Central memory CD8-positive, alpha-beta T cell (primary cell): ENCODE measurements around the gene LRIG2.

Experiments
- ATAC-seq: fragments of 150-1000 bp; cut with Tn5 transposase; replicated peaks from 2 replicates; pipeline ENCODE4 v1.10.0; 2022; ENCODE audit warnings: mild to moderate bottlenecking, moderate FRiP score, moderate number of reproducible peaks; ENCODE audit not compliant: poor library complexity, severe bottlenecking; ENCODE audit errors: extremely low read depth
- DNase-seq, 2 donors: peaks; one replicate each; pipeline ENCODE4 v3.0.0; 2021; ENCODE audit warnings: low spot score in 2 of 2
- H3K27ac Mint-ChIP-seq: one replicate; pipeline ENCODE4 v1.8.0; 2022; ENCODE audit warnings: low read depth, mild to moderate bottlenecking, moderate library complexity, mixed read lengths
- H3K27me3 Mint-ChIP-seq: one replicate; pipeline ENCODE4 v1.8.0; 2022; ENCODE audit warnings: mixed read lengths
- H3K36me3 Mint-ChIP-seq: one replicate; pipeline ENCODE4 v1.8.0; 2022; ENCODE audit warnings: mild to moderate bottlenecking, moderate library complexity, mixed read lengths; ENCODE audit not compliant: insufficient read depth
- H3K4me1 Mint-ChIP-seq: one replicate; pipeline ENCODE4 v1.8.0; 2022; ENCODE audit warnings: mixed read lengths
- H3K4me3 Mint-ChIP-seq: one replicate; pipeline ENCODE4 v1.8.0; 2022; ENCODE audit warnings: mild to moderate bottlenecking, moderate library complexity, mixed read lengths
- H3K9me3 Mint-ChIP-seq: one replicate; pipeline ENCODE4 v1.8.0; 2022; ENCODE audit warnings: mixed read lengths

LRIG2 gene

DNA sequence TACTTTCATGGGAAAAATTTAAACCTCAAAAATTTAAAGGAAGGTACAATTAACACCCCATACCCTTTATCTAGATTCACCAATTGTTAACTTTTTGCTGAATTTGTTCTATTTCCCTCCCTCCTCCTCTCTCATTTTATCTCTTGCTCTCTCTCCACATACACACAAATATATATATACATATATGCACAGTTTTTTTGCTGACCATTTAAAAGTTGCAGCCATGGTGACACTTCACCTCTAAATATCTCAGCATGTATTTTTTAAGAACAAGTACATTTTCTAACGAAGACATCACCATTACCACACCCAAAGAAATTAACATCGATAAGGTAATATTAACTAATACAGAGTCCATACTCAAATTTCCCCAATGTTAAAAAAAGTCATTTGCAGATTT, 33.9 kb downstream of the LRIG2 start:
- peaks cover 82% of the 10 kb centered on the region for H3K36me3 Mint-ChIP-seq
- no peak overlapping the region for H3K27ac Mint-ChIP-seq
- H3K4me1 Mint-ChIP-seq, result no peaks in the 10 kb centered on the region
- DNase-seq, result no peak
- no peaks in the 10 kb centered on the region for H3K9me3 Mint-ChIP-seq
- H3K27me3 Mint-ChIP-seq, result no peaks in the 10 kb centered on the region
- H3K4me3 Mint-ChIP-seq, result no peak overlapping the region
- ATAC-seq, result no peak

DNA sequence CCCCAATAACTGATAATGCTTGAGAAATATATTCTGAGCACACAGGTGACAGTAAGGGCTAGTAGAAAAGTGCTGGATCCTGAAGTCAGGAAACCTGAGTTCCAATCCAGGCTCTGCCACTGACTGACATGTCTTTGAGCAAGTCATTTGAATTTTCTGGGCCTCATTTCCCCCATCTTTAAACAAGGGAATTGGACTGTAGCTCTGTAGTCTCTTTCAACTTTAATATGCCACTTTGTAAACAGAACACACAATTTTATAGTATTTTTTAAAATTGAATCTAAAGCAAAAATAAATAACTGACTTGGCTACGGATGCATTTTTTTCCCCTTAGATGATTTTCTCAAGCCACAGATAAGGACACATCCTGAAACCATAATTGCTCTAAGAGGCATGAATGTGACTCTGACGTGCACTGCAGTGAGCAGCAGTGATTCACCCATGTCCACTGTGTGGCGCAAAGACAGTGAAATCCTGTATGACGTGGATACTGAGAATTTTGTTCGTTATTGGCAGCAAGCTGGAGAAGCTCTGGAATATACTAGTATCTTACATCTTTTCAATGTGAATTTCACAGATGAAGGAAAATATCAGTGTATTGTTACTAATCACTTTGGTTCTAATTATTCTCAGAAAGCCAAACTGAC, 37.0 kb downstream of the LRIG2 start:
- H3K9me3 Mint-ChIP-seq, result no peaks in the 10 kb centered on the region
- H3K4me1 Mint-ChIP-seq, result no peaks in the 10 kb centered on the region
- no peak for ATAC-seq
- no peak overlapping the region for H3K4me3 Mint-ChIP-seq
- no peak for DNase-seq
- H3K27me3 Mint-ChIP-seq, result no peaks in the 10 kb centered on the region
- H3K27ac Mint-ChIP-seq, result no peak overlapping the region
- peaks cover 81% of the 10 kb centered on the region for H3K36me3 Mint-ChIP-seq

DNA sequence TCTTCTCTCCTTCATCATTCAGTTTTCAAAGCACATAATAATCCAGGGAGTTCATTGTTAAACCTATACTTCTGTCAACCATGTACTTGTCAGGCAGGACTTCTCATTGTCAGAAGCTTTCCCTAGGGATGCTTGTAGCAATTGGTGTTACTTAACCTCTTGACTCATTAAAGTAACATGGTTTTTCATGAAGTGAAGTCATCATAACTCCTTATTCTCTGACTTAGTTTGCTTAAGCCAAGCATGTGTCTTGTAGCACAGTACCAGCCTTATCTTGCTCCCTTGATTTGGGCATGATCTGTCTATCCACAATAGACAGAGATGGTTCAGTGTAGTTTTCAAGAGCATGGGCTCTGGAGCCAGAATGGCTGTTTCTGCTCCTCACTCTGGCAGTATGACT, 45.3 kb downstream of the LRIG2 start:
- Mint-ChIP-seq H3K4me3 (no peak overlapping the region), H3K27me3 (no peaks in the 10 kb centered on the region), H3K36me3 (peaks cover 84% of the 10 kb centered on the region), H3K4me1 (no peaks in the 10 kb centered on the region), H3K27ac (peak overlapping the region; percentile 4), H3K9me3 (no peaks in the 10 kb centered on the region)
- ATAC-seq (no peak), DNase-seq (no peak)

DNA sequence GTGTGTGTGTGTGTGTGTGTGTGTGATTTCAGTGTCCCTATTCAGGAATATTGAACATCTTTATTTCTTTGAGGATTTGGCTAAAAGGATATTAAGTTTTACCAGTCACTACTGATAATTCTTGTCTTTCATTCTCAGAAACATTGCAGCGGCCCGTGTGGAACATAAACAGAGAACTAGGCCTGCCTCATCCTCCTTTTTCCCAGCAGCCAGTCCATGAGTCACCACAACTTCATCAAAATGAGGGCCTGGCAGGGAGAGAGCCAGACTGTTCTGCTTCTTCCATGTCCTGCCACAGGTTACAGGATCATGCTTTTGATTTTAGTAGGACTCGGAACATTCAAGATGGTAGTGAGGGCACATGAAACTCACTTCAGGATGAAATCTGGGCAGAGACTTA, 50.7 kb downstream of the LRIG2 start:
- H3K4me1 Mint-ChIP-seq, result no peaks in the 10 kb centered on the region
- DNase-seq, result no peak
- no peaks in the 10 kb centered on the region for H3K9me3 Mint-ChIP-seq
- H3K27ac Mint-ChIP-seq, result no peak overlapping the region
- no peak for ATAC-seq
- no peaks in the 10 kb centered on the region for H3K27me3 Mint-ChIP-seq
- H3K4me3 Mint-ChIP-seq, result no peak overlapping the region
- H3K36me3 Mint-ChIP-seq, result peaks cover 73% of the 10 kb centered on the region

DNA sequence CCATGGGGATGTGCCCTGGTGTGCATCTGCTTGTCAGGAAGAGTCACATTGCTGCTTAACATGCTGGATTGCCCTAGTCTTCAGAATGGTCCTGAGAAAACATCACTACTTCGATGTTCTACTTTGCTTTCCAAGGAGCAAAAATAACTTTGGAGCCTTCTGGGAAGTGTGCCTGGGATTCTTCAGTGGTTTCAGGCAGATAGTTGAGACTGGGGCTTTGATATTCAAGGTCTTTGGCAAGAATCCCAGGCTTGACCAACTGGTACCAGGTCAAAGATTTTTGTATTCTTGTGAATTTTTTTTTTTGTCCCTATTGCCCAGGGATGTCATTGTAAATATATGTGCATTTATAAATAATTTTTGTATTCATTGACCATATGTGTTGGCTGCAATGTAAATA, 51.4 kb downstream of the LRIG2 start:
- DNase-seq (no peak), ATAC-seq (no peak)
- Mint-ChIP-seq H3K36me3 (peaks cover 68% of the 10 kb centered on the region), H3K27me3 (no peaks in the 10 kb centered on the region), H3K9me3 (no peaks in the 10 kb centered on the region), H3K27ac (no peak overlapping the region), H3K4me1 (no peaks in the 10 kb centered on the region), H3K4me3 (no peak overlapping the region)

DNA sequence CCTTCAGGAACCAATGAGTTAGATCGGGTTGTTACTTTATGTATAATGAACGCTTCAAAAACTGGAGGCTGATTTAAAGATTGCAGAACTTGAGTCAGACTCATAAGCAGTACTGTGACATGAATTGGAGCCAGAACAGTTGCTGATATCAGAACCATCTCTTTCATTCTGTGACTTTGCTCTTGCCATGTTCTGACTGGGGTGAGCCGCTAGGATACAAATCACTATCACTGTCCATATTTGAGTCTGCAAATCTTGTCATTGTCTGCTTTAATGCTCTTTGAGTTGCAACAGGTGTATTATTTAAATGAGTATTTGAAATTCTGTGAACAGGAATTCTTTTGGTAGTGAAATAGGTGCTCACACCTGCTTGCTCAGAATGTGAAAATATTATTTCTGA, 52.5 kb downstream of the LRIG2 start:
- Mint-ChIP-seq H3K36me3 (peaks cover 62% of the 10 kb centered on the region), H3K27ac (no peak overlapping the region), H3K4me3 (no peak overlapping the region), H3K27me3 (no peaks in the 10 kb centered on the region), H3K9me3 (no peaks in the 10 kb centered on the region), H3K4me1 (no peaks in the 10 kb centered on the region)
- no peak for ATAC-seq
- no peak for DNase-seq

DNA sequence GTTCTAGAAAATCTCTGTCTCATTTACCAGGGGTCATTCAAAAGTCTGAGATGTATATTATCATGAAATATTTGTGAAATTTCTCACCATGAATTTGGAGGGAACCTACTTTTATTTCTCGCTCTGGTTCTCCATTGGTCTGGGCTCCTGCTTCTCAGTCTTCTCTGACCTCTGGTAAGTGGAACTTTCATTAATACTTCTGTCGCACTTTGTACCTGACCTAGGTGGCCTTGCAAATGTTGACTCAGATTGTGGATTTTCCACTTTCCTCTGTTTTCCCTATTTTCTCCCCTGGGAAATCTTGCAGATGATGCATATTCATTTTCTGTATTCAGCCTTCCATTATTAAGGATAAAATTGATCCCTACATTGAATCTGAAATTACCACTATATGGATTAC, 53.2 kb downstream of the LRIG2 start:
- Mint-ChIP-seq H3K9me3 (no peaks in the 10 kb centered on the region), H3K4me1 (no peaks in the 10 kb centered on the region), H3K4me3 (no peak overlapping the region), H3K36me3 (peaks cover 55% of the 10 kb centered on the region), H3K27me3 (no peaks in the 10 kb centered on the region), H3K27ac (no peak overlapping the region)
- no peak for ATAC-seq
- DNase-seq, result no peak

DNA sequence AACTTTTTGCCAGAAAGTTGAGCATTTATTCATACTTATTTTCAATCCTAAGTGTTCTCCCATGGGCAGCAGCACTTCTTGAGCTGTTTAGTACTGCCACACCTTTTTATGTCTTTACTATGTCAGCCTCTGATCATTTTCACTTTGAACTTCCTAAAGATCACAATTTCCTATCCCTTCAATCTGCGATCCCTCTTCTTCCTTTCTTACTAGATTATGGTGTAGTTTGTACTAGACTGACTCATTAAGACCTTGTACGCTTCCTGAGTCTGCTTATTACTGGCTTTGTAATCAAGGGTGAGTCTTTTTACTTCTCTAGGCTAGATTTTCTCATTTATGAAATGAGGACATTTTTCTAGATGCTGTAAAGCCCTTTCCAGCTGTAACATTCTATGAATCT, 55.1 kb downstream of the LRIG2 start:
- Mint-ChIP-seq H3K36me3 (peaks cover 37% of the 10 kb centered on the region), H3K27me3 (no peaks in the 10 kb centered on the region), H3K9me3 (no peaks in the 10 kb centered on the region), H3K4me1 (peaks cover 5% of the 10 kb centered on the region), H3K4me3 (no peak overlapping the region), H3K27ac (no peak overlapping the region)
- ATAC-seq, result no peak
- no peak for DNase-seq

DNA sequence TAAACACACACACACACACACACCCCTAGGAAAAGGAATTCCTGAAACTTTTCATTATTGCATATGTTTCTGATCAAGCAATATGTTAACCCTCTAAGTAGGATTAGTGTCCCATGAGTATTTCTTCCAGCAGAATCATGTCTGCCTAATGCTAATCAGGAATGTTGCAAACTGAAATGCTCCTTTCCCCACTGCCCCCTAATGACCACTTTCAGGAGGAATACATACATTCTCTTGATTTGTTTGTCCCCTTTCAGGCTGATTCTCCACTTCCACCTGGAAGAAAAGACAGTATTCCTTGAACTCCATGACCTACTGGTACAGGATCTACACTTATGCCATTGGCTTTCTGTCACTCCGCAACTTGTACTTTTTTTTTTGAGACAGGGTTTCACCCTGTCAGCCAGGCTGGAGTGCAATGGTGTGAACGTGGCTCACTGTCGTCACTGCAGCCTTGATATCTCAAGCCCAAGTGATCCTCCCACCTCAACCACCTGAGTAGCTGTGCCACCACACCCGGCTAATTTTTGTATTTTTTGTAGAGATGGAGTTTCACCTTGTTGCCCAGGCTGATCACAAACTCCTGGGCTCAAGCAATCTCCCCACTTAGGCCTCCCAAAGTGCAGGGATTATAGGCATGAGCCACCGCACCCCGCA, 56.7 kb downstream of the LRIG2 start:
- Mint-ChIP-seq H3K4me3 (no peak overlapping the region), H3K27me3 (no peaks in the 10 kb centered on the region), H3K36me3 (peaks cover 26% of the 10 kb centered on the region), H3K27ac (no peak overlapping the region), H3K4me1 (peaks cover 7% of the 10 kb centered on the region), H3K9me3 (no peaks in the 10 kb centered on the region)
- ATAC-seq, result no peak
- DNase-seq, result no peak

DNA sequence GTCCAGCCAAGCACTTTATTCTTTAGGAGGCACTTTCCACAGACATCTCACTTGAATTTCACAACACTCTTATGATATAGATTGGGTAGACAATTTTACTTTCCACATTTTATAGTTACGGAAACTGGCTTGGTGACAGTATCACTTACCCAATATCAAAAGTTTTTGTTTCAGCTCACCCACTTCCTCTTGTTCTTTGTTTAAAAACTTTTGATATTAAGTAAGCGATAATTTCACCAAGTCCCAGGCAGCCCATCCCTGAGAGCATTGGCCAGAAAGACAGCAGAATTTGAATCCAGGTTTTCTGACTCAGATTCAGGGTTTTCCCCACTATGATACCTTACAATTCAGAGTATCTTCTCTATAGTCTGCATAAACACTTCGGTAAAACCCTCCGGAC, 60.0 kb downstream of the LRIG2 start:
- H3K9me3 Mint-ChIP-seq, result no peaks in the 10 kb centered on the region
- peaks cover 7% of the 10 kb centered on the region for H3K4me1 Mint-ChIP-seq
- H3K4me3 Mint-ChIP-seq, result no peak overlapping the region
- ATAC-seq (no peak), DNase-seq (no peak)
- H3K36me3 Mint-ChIP-seq, result peaks cover 6% of the 10 kb centered on the region
- H3K27me3 Mint-ChIP-seq, result no peaks in the 10 kb centered on the region
- H3K27ac Mint-ChIP-seq, result no peak overlapping the region

DNA sequence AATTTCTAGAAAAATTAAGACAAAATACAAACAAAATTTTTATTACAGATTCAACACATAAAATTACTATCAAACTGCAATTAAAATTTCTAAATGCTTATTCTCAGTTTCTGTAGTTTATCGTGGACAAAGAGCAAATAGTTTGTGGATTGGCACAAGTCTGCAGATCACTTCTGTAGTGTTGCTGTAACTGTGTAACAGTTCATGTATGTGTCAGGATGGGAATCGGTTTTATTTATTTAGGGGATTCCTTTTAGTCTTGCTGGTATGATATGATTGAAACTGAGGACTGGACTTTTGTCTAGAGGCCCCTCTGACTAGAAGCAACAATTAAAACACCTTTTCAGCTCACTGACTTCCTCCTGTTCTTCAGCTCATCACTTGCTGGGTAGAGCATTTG, 60.8 kb downstream of the LRIG2 start:
- Mint-ChIP-seq H3K36me3 (peaks cover 3% of the 10 kb centered on the region), H3K27ac (no peak overlapping the region), H3K4me3 (no peak overlapping the region), H3K4me1 (peaks cover 7% of the 10 kb centered on the region), H3K9me3 (no peaks in the 10 kb centered on the region), H3K27me3 (no peaks in the 10 kb centered on the region)
- no peak for DNase-seq
- no peak for ATAC-seq

DNA sequence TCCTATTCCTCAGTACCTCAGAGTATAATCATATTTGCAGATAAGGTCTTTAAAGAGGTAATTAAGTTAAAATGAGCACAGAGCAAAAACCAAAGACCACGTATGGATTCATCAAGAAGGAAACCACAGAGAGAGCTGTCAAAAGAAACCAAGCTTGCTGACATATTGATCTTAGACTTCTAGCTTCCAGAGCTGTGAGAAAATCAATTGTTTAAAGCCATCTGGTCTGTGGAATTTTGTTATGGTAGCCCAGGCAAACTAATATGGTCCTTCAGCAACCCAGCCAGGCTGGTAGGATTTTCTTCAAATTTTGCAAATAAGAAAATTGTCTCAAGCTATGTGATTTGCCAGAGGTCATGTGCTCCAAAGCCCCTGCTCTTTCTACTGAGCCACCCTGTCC, 62.5 kb downstream of the LRIG2 start:
- DNase-seq, result no peak
- Mint-ChIP-seq H3K36me3 (peaks cover 3% of the 10 kb centered on the region), H3K27ac (no peak overlapping the region), H3K27me3 (no peaks in the 10 kb centered on the region), H3K4me1 (peaks cover 7% of the 10 kb centered on the region), H3K9me3 (no peaks in the 10 kb centered on the region), H3K4me3 (no peak overlapping the region)
- no peak for ATAC-seq

DNA sequence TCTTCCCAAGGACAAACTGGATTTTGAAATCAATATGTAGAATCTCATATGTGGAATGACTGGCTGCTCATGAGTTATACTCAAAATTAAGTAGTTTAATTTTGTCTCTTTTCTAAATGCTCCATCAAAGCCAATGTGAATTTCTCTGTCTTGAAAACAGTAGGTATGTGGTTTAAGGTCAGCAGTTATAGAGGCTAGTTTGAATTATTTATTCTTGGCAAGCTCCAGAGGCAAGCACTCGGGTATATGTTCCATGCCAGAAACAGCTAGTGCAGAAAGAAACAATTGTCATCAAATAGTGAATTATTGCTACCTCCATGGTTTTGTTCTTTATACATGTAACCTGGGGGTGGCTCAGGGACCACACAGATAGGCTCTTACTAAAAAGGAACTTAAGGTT, 63.5 kb downstream of the LRIG2 start:
- DNase-seq (no peak), ATAC-seq (no peak)
- Mint-ChIP-seq H3K27ac (no peak overlapping the region), H3K36me3 (peaks cover 3% of the 10 kb centered on the region), H3K4me1 (peaks cover 7% of the 10 kb centered on the region), H3K27me3 (no peaks in the 10 kb centered on the region), H3K4me3 (no peak overlapping the region), H3K9me3 (no peaks in the 10 kb centered on the region)
